RKO (cell line): Measurements from ENCODE around the gene RGMA.
"Not testable (repeated sequence)": the region's sequence is repeated elsewhere in the genome, so short reads cannot be mapped to it uniquely, and the experiment has no call there.

Source experiments
- DNase-seq: peaks from one replicate; pipeline ENCODE4 v3.0.0-alpha.2; 2016; ENCODE audit warnings: low spot score

RGMA gene

DNA sequence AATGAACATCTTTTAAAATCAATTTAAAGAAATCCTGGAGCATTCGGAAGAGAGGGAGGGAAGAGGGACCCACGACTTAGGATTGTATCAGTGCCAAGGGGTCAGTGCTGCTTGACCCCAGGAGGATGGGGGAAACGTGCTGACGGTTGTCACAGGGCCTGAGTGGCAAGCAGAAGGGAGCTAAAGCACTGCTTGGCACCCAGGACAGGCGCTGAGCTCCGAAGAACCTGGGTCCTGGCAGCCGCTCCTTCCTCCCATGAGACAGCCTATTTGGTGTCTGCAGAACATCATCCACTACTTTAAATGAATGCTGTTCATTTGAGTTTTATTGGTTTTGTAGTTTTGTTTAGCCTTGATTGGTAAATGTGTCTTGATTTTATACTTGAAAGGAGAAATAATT lies 54.5 kb downstream of the RGMA start:
- no peak for DNase-seq

- DNase-seq, result no peak
Measured at GRCh38 chr15:93033434-93034045, 55.5 kb downstream of the RGMA start.

DNA sequence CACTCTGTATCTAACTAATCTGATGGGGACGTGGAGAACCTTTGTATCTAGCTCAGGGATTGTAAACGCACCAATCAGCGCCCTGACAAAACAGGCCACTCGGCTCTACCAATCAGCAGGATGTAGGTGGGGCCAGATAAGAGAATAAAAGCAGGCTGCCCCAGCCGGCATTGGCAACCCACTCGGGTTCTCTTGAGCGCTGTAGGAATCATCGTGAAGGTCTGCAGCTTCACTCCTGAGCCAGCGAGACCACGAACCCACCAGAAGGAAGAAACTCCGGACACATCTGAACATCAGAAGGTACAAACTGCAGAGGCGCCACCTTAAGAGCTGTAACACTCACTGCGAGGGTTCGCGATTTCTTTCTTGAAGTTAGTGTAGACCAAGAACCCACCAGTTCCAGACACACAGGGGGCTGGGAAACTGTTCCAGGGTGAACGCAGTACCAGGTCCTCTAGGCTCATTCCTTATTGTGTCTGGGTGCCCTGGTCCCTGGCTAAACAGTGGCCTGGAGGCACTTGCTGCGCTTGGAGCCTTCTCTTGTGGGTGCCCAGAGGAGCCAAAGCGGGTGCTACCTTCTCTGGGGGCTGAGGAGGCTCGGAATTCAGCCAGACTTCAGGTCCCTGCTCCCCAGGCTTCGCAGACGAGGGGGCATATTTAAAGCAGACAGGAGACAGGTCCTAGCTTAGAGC lies 56.4 kb downstream of the RGMA start:
- not testable (repeated sequence) for DNase-seq

- not testable (repeated sequence) for DNase-seq
Measured at GRCh38 chr15:93031557-93032384, 57.2 kb downstream of the RGMA start.

DNA sequence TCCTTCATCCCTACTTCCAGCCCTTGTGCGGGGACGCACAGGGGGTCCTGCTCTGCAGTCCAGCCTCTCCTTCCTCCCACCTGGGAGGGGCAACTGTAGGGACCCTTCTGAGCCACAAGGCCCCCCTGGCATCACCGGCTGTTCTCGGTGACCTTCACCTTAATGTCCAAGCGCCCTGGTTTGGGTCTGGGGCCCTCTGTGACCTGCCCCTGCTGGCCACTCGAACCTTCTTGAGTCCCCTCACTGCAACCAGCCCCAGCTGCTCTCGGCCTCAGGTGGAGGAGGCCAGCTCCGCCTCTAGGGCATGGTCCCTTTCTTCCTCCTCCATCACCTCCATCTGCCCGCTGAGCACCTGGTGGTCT lies 57.9 kb downstream of the RGMA start:
- DNase-seq, result no peak

DNA sequence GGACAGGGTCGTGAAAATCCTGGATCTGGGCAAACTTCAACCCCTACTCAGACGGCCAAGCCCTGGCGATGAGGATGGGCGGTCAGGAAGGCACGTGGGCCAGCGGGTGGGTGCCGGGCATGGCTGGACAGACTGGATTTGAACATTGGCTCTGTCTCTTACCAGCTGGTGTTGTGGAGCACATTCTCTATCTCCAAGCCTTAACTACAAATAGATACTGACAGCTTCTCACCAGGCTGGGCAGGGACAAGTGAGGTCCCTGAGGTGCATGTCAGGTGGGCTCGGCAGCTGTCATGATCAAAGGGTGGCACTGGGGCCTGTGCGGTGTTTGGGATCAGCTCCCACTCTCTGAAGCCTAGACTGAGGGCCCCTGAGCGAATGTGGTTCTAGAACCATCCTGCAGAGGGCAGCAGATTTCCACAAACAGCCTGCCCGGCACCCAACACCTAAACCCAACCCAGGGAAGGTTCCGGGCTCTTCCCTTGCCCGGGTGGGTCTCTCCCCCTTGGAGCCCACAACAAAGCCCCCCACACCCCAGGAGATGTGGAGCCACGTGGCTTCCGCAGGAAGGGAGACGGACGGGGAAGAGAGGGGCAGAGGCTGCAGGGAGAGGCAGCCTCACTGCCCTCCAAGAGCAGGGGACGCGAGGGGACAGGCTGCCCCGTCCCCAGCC lies 58.4 kb downstream of the RGMA start:
- DNase-seq, result peak; percentile 58

DNA sequence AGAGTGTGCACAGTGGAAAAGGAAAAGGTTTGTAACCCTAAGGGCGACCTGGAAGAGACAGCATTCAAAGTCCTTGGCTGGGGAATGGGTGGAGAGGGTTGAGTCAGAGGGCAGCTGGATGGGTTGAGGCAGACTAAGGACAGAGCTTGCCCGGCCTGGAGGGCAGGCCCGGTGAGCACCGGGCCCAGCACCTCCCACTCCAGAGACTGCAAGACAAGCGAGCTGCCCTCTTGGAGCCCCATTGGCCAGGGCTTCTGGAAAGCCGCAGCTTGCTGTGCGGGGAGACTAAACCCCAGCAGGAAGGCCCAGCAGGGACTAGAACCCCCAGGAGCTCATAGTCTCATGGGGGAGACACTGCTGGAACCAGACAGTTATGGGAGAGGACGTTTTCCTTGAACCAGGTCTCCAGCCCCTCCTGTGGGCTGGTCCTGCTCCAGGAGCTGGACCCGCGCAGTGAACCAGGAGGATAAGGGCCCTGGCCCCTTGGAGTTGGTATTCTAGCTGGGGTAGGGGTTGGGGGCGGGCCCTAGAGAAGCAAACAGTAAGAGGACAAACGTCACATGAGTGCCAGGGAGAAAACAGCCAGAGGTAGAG lies 59.1 kb downstream of the RGMA start:
- no peak for DNase-seq

DNA sequence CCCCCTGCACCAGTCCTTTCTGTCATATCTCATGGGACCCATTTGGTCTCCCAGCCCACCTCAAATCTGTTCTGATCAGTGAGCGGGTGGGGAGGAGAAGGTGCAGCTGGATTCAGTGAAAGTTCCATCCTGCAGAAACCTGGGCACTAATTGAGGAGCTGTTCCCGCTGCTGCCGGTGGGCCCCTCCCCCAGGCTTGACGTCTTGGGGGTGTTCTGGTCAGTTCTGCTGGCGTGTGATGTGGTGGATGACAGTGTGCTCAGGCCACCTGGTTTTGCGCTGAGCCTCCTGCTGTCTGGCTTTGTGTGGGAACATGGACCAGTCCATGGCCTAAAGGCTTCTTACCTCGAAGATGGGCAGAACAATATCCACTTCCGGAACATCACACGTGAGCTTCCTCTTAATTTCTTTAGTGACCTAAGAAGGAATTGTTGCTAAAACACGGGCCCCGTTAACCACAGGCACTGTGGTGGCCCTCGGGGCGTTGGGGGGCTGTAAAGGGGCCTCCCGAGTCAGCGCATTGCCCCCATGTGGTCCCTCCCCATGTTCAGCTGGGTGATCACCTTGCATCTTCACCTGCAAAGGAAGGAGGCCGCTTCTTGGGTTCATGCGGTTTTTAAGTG lies 59.7 kb downstream of the RGMA start:
- DNase-seq, result no peak

DNA sequence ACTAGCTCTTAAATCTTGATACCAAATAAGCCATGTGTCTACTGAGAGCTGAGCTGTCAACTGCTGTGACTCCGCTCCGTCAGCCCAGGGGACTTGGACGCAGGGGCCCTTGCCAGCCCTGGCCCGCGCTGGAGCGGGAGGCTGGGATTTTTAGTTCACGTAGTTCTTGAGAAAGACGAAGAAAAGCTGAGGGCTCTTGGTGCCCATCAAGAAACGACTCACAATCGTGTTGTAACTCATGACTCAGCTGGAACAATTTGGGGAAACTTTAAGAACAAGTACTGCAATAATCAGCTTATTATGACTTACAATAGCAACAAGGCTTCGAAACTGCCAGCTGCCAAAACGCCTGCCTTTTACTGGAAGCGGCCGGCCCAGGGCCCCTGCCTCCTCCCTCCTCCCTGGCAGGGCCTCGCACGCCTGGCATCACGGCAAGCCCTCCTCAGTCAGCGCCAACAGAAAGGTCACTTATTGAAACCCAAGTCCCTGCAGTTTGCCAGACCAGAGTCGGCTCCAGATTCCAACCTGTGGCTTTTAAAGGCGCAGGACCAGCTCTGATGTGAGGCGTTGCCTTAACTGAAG lies 60.3 kb downstream of the RGMA start:
- DNase-seq, result peak; percentile 26

- no peak for DNase-seq
Measured at GRCh38 chr15:93028111-93028631, 60.8 kb downstream of the RGMA start.

DNA sequence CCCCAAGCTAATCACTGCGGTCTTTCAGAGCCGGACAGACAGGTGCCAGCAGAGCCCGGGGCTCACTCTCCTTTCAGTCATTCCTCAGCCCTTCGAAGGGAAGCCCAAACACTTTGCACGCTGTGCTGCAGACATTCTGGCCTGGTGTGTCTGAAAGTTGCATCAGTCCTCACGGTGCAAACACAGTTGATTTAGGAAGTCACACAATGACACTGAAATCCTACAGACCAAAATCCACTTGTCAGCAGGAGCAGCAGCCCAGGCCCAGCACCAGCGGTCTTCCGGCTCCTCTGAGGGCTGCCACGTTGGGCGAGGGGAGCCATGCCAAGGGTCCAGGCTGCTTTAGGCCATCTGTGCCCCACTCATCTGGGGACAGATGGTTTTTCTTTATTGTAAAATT lies 61.6 kb downstream of the RGMA start:
- DNase-seq, result no peak

- no peak for DNase-seq
Measured at GRCh38 chr15:93026380-93026817, 62.6 kb downstream of the RGMA start.

DNA sequence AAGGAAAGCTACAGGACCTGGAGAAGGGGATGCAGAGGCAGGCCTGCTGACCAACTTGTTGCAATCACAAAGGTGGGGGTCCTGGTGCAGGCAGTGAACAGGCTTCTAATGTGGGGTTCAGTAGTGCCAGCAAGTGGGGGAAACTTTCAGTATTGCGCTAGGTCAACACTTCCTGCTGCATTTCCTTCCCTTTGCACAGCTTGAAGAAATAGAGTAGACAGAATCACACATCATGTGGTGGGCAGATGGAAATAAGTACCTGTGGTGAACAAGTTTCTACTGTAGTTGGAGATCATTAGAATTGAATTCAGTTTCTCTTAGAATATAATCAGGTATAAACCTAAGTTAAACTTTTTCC lies 63.4 kb downstream of the RGMA start:
- DNase-seq, result no peak

GRCh38 chr15:93024716-93025624 lies 64.0 kb downstream of the RGMA start:
- no peak for DNase-seq

- DNase-seq, result no peak
Measured at GRCh38 chr15:93024293-93024692, 64.7 kb downstream of the RGMA start.

GRCh38 chr15:93020976-93021772 lies 67.8 kb downstream of the RGMA start:
- DNase-seq, result no peak

- DNase-seq, result no peak
Measured at GRCh38 chr15:93019971-93020370, 69.0 kb downstream of the RGMA start.

DNA sequence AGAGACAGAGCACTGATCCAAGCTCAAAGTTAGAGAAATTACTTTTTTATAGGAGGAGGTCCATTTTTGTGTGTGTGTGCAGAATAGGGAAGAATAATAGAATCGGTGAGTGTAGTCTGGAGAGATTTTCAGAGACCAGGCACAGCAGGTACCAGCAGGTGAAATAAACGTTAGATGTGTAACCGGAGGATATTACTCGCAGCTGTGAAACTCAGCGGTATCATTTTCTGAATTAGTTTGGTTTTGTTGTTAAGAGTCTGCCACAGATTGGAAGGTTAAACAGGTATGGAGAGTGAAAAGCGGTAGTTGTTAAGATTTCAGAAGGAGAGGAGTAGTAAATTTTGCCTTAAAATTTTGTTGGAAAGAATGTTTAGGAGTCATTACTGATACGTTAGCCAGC lies 69.9 kb downstream of the RGMA start:
- DNase-seq, result no peak

DNA sequence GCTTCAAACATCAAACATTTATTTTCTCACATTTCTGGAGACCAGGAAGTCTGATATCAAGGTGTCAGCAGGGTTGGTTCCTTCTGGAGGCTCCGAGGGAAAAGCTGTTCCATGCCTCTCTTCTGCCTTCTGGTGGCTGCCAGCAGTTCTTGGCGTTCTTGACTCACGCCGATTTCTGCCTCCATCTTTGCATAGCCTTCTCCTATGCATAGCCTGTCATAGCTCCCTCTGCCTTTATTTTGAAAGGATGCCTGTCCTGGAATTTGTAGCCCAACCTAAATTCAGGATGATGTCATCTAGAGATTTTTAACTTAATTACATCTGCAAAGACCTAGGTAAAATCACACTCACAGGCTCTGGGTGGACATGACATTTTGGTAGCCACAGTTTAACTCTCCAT lies 70.4 kb downstream of the RGMA start:
- DNase-seq, result no peak
